ENCODE results near the gene MALAT1. TPM values are rescaled to one million over a fixed set of nuclear protein-coding genes. Genes with fewer than 3 reads are reported as not detected.

Gene MALAT1
- total and polyA plus RNA-seq, 2 of the 13 experiments (the other 11 are each of a cell fraction or from before 2014, with no cell fraction given): 143 to 1,237 TPM

DNA sequence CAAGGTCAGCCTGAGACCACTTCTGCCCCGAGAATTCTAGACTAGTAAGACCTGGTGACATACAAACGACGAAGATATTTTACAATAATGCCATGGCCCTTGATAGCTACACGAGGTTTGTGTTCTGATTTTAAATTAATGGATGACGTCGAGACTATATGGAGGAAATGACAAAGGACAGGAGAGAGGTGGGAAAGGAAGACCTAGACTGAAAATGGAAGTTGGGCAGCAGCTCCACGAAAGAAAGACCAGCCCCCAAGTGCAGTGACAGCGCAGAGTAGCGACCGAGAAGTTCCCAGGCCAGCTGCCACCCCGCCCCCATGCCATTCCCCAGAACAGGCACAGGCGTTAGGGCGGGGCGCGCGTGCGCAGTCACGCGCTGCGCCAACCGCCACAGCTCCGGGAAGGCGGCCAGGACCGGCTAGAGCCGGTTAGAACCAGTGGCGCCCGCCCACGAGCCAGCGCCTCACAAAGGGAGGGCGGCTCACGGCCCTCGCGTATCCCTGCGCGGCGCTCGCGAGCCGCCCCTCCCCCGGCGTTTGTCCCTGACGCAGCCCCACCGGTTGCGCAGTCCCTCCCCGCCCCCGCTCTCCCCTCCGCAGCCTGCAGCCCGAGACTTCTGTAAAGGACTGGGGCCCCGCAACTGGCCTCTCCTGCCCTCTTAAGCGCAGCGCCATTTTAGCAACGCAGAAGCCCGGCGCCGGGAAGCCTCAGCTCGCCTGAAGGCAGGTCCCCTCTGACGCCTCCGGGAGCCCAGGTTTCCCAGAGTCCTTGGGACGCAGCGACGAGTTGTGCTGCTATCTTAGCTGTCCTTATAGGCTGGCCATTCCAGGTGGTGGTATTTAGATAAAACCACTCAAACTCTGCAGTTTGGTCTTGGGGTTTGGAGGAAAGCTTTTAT, 1.5 kb upstream of the MALAT1 start (continued):
- TF ChIP-seq NR3C1 (CRISPR knock-in tag; IDR thresholded peaks at IDR 0.05) (no peak), ZNF547 (CRISPR knock-in tag; IDR thresholded peaks at IDR 0.05) (0 out of 2 replicates have a peak, but pooled peaks have one; percentile 68), ZNF567 (CRISPR knock-in tag; IDR thresholded peaks at IDR 0.05; ENCODE audit: borderline replicate concordance) (peak; percentile 7; the same call in 1 of the 2 replicates), YY1 (IDR thresholded peaks at IDR 0.05; ENCODE audit: insufficient read depth, insufficient replicate concordance, low read depth, low read length) (peak; percentile 95), ZNF430 (CRISPR knock-in tag; IDR thresholded peaks at IDR 0.05) (peak; percentile 61; the same call in 1 of the 2 replicates), SMAD1 (CRISPR knock-in tag; IDR thresholded peaks at IDR 0.05; ENCODE audit: borderline replicate concordance, low read depth) (no peak), JUND (CRISPR knock-in tag; IDR thresholded peaks at IDR 0.05) (no peak), TOPORS (CRISPR knock-in tag; IDR thresholded peaks at IDR 0.05) (no peak), ZNF512 (CRISPR knock-in tag; IDR thresholded peaks at IDR 0.05) (no peak), CENPX (CRISPR knock-in tag; IDR thresholded peaks at IDR 0.05) (no peak), SPEN (CRISPR knock-in tag; IDR thresholded peaks at IDR 0.05; ENCODE audit: low read depth) (peak; percentile 94), ZNF614 (CRISPR knock-in tag; IDR thresholded peaks at IDR 0.05; ENCODE audit: borderline replicate concordance) (peak; percentile 70; the same call in 1 of the 2 replicates), ZNF136 (CRISPR knock-in tag; IDR thresholded peaks at IDR 0.05; ENCODE audit: low read depth) (no peak; the same call in 1 of the 2 replicates), ZSCAN22 (CRISPR knock-in tag; IDR thresholded peaks at IDR 0.05) (no peak), SRSF1 (optimal IDR thresholded peaks at IDR 0.05; ENCODE audit: low read depth, low read length) (peak; percentile 80), TBP (CRISPR knock-in tag; IDR thresholded peaks at IDR 0.05) (no peak), HOXA7 (CRISPR knock-in tag; IDR thresholded peaks at IDR 0.05) (no peak), ZBTB43 (CRISPR knock-in tag; conservative IDR thresholded peaks at IDR 0.05) (peak; percentile 18; the same call in 1 of the 2 replicates)
- TF ChIP-seq, protein P1, sequence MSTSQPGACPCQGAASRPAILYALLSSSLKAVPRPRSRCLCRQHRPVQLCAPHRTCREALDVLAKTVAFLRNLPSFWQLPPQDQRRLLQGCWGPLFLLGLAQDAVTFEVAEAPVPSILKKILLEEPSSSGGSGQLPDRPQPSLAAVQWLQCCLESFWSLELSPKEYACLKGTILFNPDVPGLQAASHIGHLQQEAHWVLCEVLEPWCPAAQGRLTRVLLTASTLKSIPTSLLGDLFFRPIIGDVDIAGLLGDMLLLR (CRISPR knock-in tag; IDR thresholded peaks at IDR 0.05): peak; percentile 31; the same call in 1 of the 2 replicates
- TF ChIP-seq, protein P2, sequence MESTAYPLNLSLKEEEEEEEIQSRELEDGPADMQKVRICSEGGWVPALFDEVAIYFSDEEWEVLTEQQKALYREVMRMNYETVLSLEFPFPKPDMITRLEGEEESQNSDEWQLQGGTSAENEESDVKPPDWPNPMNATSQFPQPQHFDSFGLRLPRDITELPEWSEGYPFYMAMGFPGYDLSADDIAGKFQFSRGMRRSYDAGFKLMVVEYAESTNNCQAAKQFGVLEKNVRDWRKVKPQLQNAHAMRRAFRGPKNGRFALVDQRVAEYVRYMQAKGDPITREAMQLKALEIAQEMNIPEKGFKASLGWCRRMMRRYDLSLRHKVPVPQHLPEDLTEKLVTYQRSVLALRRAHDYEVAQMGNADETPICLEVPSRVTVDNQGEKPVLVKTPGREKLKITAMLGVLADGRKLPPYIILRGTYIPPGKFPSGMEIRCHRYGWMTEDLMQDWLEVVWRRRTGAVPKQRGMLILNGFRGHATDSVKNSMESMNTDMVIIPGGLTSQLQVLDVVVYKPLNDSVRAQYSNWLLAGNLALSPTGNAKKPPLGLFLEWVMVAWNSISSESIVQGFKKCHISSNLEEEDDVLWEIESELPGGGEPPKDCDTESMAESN (CRISPR knock-in tag; conservative IDR thresholded peaks at IDR 0.05): no peak; the same call in 1 of the 2 replicates
- TF ChIP-seq, protein P3, sequence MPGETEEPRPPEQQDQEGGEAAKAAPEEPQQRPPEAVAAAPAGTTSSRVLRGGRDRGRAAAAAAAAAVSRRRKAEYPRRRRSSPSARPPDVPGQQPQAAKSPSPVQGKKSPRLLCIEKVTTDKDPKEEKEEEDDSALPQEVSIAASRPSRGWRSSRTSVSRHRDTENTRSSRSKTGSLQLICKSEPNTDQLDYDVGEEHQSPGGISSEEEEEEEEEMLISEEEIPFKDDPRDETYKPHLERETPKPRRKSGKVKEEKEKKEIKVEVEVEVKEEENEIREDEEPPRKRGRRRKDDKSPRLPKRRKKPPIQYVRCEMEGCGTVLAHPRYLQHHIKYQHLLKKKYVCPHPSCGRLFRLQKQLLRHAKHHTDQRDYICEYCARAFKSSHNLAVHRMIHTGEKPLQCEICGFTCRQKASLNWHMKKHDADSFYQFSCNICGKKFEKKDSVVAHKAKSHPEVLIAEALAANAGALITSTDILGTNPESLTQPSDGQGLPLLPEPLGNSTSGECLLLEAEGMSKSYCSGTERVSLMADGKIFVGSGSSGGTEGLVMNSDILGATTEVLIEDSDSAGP (CRISPR knock-in tag; IDR thresholded peaks at IDR 0.05; ENCODE audit: borderline replicate concordance): peak; percentile 88; the same call in 1 of the 2 replicates

Measured in HepG2 (cell line).